GM12892 (cell line): Measurements from ENCODE around the gene GDAP2.

Experiments
- POLR2A ChIP-seq: IDR thresholded peaks from 2 replicates; pipeline ENCODE4 v1.6.1; 2011; ENCODE audit warnings: low read depth, low read length, control low read depth
- TAF1 ChIP-seq: IDR thresholded peaks from 2 replicates; pipeline ENCODE4 v1.6.1; 2011; ENCODE audit warnings: low read depth, mild to moderate bottlenecking, control low read depth, low read length, borderline replicate concordance

DNA sequence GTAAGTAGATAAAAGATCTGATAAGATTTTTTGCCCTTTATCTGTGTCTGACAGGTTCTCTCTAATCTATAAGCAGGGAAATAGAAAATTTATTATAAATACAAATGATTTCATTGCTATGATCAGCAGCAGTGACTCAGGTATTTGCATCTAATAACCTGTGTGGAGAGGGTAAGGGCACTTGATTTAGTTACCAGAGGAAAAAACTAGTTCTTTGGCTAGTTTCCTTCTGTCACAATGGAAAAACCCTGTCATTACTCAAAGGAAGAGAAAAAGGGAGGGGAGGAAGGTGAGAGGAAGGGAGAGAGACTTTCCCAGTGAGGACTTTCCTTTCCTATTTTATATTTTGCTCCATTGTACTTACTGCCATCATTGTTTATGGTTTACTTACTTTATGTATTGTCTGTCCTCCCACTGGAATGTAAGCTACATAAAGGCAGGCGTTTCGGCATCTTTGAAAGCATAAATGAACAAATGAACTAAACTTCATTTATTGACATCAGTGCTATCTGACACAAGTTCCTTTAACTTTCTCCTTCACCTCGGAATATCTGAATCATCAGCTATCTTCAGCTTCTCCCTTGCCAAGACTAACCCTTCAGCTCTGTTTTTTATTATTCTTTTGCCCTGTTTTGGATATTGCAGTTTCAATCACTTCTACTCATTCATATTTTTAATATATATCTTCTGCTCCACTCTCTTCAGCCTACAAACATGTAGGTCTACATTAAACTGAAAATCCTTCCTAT is 35.0 kb upstream of the GDAP2 start:
- no peak for TF ChIP-seq POLR2A
- no peak for TF ChIP-seq TAF1
